Omental fat pad (tissue), 4 donors: Measurements from ENCODE around the gene VEGFA. TPM values are rescaled to one million over a fixed set of nuclear protein-coding genes. Genes with fewer than 3 reads are reported as not detected.

Source experiments
- ATAC-seq: fragments of 150-250 bp; one replicate; pipeline ENCODE4 v1.9.1; 2016; ENCODE audit warnings: mild to moderate bottlenecking, moderate library complexity; ENCODE audit not compliant: low FRiP score
- DNase-seq: peaks from one replicate; pipeline ENCODE4 v3.0.0-alpha.2; 2019; ENCODE audit warnings: low spot score
- total RNA-seq, 4 donors: library from RNA; depleted of rRNA; stranded (reverse); fragments of >200 nt; gene quantifications; one replicate each; pipeline ENCODE4 v1.1.0, GENCODE V29; 2016
- TF ChIP-seq, protein P1 (sequence below), 3 donors: fragments of 450-650 bp; IDR thresholded peaks; one replicate each; pipeline ENCODE4 v1.5.1; 2016 to 2017; ENCODE audit warnings: antibody characterized with exemption in 3 of 3, mild to moderate bottlenecking in 3 of 3, moderate library complexity in 2 of 3

The VEGFA gene
- total RNA-seq, 4 donors from 2014 or later, result 157 to 656 (median 510) TPM

- TF ChIP-seq, protein P1, sequence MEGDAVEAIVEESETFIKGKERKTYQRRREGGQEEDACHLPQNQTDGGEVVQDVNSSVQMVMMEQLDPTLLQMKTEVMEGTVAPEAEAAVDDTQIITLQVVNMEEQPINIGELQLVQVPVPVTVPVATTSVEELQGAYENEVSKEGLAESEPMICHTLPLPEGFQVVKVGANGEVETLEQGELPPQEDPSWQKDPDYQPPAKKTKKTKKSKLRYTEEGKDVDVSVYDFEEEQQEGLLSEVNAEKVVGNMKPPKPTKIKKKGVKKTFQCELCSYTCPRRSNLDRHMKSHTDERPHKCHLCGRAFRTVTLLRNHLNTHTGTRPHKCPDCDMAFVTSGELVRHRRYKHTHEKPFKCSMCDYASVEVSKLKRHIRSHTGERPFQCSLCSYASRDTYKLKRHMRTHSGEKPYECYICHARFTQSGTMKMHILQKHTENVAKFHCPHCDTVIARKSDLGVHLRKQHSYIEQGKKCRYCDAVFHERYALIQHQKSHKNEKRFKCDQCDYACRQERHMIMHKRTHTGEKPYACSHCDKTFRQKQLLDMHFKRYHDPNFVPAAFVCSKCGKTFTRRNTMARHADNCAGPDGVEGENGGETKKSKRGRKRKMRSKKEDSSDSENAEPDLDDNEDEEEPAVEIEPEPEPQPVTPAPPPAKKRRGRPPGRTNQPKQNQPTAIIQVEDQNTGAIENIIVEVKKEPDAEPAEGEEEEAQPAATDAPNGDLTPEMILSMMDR (IDR thresholded peaks at IDR 0.05), result no peak
- ATAC-seq (no peak), DNase-seq (no peak)
Observed at GRCh38 chr6:43763812-43764522, 6.0 kb upstream of the VEGFA start.

DNA sequence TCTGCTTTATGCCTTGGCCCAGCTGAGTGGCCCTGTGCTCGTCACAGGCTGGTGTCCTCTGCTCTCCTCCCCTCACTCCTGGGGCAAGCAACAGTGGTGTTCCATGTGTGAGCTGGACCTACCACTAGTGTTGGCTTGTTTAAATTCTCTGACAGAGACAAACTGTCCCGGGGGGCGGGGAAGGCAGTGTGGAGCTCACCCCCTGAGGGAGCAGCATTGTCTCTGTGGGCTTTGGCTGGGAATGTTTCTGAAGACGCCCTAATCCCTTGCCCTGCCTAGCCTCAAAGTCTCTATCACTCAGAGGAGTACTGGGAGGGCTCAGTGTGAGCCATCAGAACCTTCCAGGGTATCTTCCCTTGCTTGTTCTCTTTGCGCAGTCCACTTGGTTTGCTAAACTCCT is 5.2 kb upstream of the VEGFA start:
- TF ChIP-seq, protein P1 (IDR thresholded peaks at IDR 0.05), result no peak
- no peak for ATAC-seq
- DNase-seq, result no peak

GRCh38 chr6:43765776-43766499 is 4.1 kb upstream of the VEGFA start:
- DNase-seq (no peak), ATAC-seq (no peak)
- TF ChIP-seq, protein P1 (IDR thresholded peaks at IDR 0.05), result no peak

GRCh38 chr6:43766500-43766853 is 3.5 kb upstream of the VEGFA start:
- TF ChIP-seq, protein P1 (IDR thresholded peaks at IDR 0.05), result no peak
- no peak for DNase-seq
- ATAC-seq, result no peak

DNA sequence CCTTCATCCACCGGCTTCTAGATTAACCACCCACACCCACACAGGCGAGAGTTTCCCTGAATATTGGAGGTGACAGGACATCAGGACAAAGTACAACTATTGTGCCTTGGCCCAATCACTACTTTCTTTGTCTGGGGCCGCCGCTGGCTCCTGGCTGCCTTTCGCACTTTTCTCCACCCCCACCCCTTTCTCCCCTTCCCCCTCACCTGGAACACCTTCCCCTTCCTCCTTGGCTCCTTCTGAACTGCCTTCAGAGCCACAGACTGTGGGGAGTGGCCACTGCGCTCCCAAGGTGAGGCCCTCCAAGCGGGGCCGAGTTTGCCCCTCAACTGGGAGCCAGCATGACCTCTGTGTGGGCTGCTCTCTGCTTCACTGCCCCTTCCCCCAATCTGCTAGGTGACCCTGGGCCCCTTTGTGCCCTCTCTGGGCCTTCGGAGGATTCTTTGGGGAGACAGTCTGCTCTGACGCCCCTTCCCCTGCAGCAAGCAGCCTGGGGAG is 3.0 kb upstream of the VEGFA start:
- TF ChIP-seq, protein P1 (IDR thresholded peaks at IDR 0.05), result no peak
- ATAC-seq, result no peak
- no peak for DNase-seq

GRCh38 chr6:43767553-43768505 is 2.2 kb upstream of the VEGFA start:
- DNase-seq (no peak), ATAC-seq (no peak)
- TF ChIP-seq, protein P1 (IDR thresholded peaks at IDR 0.05), result no peak
